ENCODE data around the gene TMEM131L.
"Not testable (repeated sequence)": the region's sequence is repeated elsewhere in the genome, so short reads cannot be mapped to it uniquely, and the experiment has no call there.

The TMEM131L gene

DNA sequence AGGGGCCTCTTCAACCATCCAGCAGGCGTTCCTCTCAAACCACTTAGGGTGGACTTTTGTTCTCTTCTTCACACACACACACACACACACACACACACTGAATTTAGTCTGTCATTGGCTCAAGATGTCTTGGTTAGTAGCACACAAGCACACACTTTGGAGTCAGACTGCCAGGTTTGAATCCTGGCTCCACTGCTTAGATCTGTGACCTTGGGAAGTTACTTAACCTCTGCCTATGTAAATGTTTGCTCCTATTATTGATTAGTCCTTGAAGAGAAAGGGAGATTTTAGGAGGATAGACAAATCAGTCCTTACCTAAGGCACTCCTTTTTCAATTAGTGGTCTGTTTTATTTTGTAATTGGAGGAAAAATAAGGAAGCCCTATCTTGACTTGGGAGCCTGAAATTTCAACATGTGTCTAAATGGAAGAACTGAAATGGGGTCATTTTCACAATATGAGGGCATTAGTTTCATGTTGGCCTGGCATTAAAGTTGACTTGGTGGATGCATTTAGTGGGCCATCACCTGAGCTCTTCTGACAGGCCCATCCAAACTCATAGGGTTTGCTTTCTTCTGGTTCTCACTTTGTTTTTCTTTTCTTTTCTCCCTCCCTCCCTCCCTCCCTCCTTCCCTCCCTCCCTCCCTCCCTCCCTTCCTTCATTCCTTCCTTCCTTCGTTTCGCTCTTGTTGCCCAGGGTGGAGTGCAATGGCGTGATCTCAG is 13.3 kb upstream of the TMEM131L start:
- Histone ChIP-seq H3K4me3 (ENCODE audit: low read length) (no peak overlapping the region), H3K36me3 (replicated peaks; ENCODE audit: insufficient read depth, low read length) (no peaks in the 10 kb centered on the region), H2AFZ (ENCODE audit: low read length) (no peak overlapping the region), H3K4me2 (ENCODE audit: low read depth, low read length) (no peak overlapping the region), H3K9ac (ENCODE audit: low read length) (no peak overlapping the region), H3K27me3 (replicated peaks; ENCODE audit: insufficient read depth, low read length) (no peaks in the 10 kb centered on the region), H4K20me1 (ENCODE audit: insufficient read depth, low read length) (no peaks in the 10 kb centered on the region), H3K9me2 (replicated peaks; ENCODE audit: insufficient read depth, low read length) (no peaks in the 10 kb centered on the region), H3K27ac (ENCODE audit: low read length) (no peak overlapping the region), H3K79me2 (ENCODE audit: low read length) (no peaks in the 10 kb centered on the region), H3K9me3 (replicated peaks; ENCODE audit: insufficient read depth, low read length) (no peaks in the 10 kb centered on the region), H3K4me1 (ENCODE audit: low read length) (no peaks in the 10 kb centered on the region), H3F3A (ENCODE audit: insufficient read depth, low read length) (no peaks in the 10 kb centered on the region)
- TF ChIP-seq, protein P1, sequence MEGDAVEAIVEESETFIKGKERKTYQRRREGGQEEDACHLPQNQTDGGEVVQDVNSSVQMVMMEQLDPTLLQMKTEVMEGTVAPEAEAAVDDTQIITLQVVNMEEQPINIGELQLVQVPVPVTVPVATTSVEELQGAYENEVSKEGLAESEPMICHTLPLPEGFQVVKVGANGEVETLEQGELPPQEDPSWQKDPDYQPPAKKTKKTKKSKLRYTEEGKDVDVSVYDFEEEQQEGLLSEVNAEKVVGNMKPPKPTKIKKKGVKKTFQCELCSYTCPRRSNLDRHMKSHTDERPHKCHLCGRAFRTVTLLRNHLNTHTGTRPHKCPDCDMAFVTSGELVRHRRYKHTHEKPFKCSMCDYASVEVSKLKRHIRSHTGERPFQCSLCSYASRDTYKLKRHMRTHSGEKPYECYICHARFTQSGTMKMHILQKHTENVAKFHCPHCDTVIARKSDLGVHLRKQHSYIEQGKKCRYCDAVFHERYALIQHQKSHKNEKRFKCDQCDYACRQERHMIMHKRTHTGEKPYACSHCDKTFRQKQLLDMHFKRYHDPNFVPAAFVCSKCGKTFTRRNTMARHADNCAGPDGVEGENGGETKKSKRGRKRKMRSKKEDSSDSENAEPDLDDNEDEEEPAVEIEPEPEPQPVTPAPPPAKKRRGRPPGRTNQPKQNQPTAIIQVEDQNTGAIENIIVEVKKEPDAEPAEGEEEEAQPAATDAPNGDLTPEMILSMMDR (IDR thresholded peaks at IDR 0.05; ENCODE audit: low read length) = no peak
- no peak for TF ChIP-seq EZH2 (optimal IDR thresholded peaks at IDR 0.05; ENCODE audit: low read depth, low read length)
- TF ChIP-seq EZH2phosphoT487 (IDR thresholded peaks at IDR 0.05; ENCODE audit: low read length) = no peak
- DNase-seq = no peak

DNA sequence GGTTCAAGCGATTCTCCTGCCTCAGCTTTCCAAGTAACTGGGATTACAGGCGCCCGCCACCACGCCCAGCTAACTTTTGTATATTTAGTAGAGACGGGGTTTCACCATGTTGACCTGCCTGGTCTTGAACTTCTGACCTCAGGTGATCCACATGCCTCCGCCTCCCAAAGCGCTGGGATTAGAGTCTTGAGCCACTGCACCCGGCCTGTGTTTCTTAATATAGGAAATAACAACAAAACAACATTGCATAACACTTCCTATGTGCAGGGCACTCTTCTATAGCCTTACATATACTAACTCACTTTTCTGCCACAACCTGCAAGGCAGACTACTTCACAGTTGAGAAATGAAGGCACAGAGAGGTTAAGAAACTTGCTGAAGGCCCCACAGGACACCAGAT is 12.8 kb upstream of the TMEM131L start:
- Histone ChIP-seq H3F3A (ENCODE audit: insufficient read depth, low read length) (no peaks in the 10 kb centered on the region), H3K9ac (ENCODE audit: low read length) (no peak overlapping the region), H3K9me3 (replicated peaks; ENCODE audit: insufficient read depth, low read length) (no peaks in the 10 kb centered on the region), H3K9me2 (replicated peaks; ENCODE audit: insufficient read depth, low read length) (no peaks in the 10 kb centered on the region), H3K27me3 (replicated peaks; ENCODE audit: insufficient read depth, low read length) (no peaks in the 10 kb centered on the region), H3K4me3 (ENCODE audit: low read length) (no peak overlapping the region), H2AFZ (ENCODE audit: low read length) (no peak overlapping the region), H4K20me1 (ENCODE audit: insufficient read depth, low read length) (no peaks in the 10 kb centered on the region), H3K36me3 (replicated peaks; ENCODE audit: insufficient read depth, low read length) (no peaks in the 10 kb centered on the region), H3K27ac (ENCODE audit: low read length) (no peak overlapping the region), H3K4me2 (ENCODE audit: low read depth, low read length) (no peak overlapping the region), H3K79me2 (ENCODE audit: low read length) (no peaks in the 10 kb centered on the region), H3K4me1 (ENCODE audit: low read length) (no peaks in the 10 kb centered on the region)
- no peak for DNase-seq
- TF ChIP-seq EZH2 (optimal IDR thresholded peaks at IDR 0.05; ENCODE audit: low read depth, low read length) (no peak), EZH2phosphoT487 (IDR thresholded peaks at IDR 0.05; ENCODE audit: low read length) (no peak)
- TF ChIP-seq, protein P1 (IDR thresholded peaks at IDR 0.05; ENCODE audit: low read length) = no peak

GRCh38 chr4:153458969-153459368 is 7.2 kb upstream of the TMEM131L start:
- Histone ChIP-seq H3K36me3 (replicated peaks; ENCODE audit: insufficient read depth, low read length) (no peaks in the 10 kb centered on the region), H2AFZ (ENCODE audit: low read length) (no peak overlapping the region), H4K20me1 (ENCODE audit: insufficient read depth, low read length) (no peaks in the 10 kb centered on the region), H3K4me1 (ENCODE audit: low read length) (no peaks in the 10 kb centered on the region), H3K9me2 (replicated peaks; ENCODE audit: insufficient read depth, low read length) (no peaks in the 10 kb centered on the region), H3F3A (ENCODE audit: insufficient read depth, low read length) (no peaks in the 10 kb centered on the region), H3K27ac (ENCODE audit: low read length) (no peak overlapping the region), H3K9me3 (replicated peaks; ENCODE audit: insufficient read depth, low read length) (no peaks in the 10 kb centered on the region), H3K9ac (ENCODE audit: low read length) (no peak overlapping the region), H3K79me2 (ENCODE audit: low read length) (no peaks in the 10 kb centered on the region), H3K4me2 (ENCODE audit: low read depth, low read length) (no peak overlapping the region), H3K27me3 (replicated peaks; ENCODE audit: insufficient read depth, low read length) (0 out of 2 replicates have a peak, but pooled peaks cover 3% of the 10 kb centered on the region), H3K4me3 (ENCODE audit: low read length) (no peak overlapping the region)
- DNase-seq = no peak
- TF ChIP-seq, protein P1 (IDR thresholded peaks at IDR 0.05; ENCODE audit: low read length) = no peak
- TF ChIP-seq EZH2phosphoT487 (IDR thresholded peaks at IDR 0.05; ENCODE audit: low read length) (no peak), EZH2 (optimal IDR thresholded peaks at IDR 0.05; ENCODE audit: low read depth, low read length) (no peak)

DNA sequence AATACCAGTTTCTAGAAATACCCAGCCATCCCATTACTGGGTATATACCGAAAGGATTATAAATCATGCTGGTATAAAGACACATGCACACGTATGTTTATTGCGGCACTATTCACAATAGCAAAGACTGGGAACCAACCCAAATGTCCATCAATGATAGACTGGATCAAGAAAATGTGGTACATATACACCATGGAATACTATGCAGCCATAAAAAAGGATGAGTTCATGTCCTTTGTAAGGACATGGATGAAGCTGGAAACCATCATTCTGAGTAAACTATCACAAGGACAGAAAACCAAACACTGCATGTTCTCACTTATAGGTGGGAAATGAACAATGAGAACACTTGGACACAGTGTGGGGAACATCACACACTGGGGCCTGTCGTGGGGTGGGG is 4.6 kb upstream of the TMEM131L start:
- H3K9me3 ChIP-seq (replicated peaks; ENCODE audit: insufficient read depth, low read length); H3K9ac ChIP-seq (ENCODE audit: low read length); H3K9me2 ChIP-seq (replicated peaks; ENCODE audit: insufficient read depth, low read length); H3K4me2 ChIP-seq (ENCODE audit: low read depth, low read length); H3K27ac ChIP-seq (ENCODE audit: low read length); H3K36me3 ChIP-seq (replicated peaks; ENCODE audit: insufficient read depth, low read length); H3K4me3 ChIP-seq (ENCODE audit: low read length); H3K79me2 ChIP-seq (ENCODE audit: low read length); H3K4me1 ChIP-seq (ENCODE audit: low read length); H2AFZ ChIP-seq (ENCODE audit: low read length); H4K20me1 ChIP-seq (ENCODE audit: insufficient read depth, low read length); DNase-seq: not testable (repeated sequence)
- Histone ChIP-seq H3F3A (ENCODE audit: insufficient read depth, low read length) (peaks cover 12% of the 10 kb centered on the region), H3K27me3 (replicated peaks; ENCODE audit: insufficient read depth, low read length) (peaks cover 21% of the 10 kb centered on the region)
